Psoas muscle (tissue), 8 donors: ENCODE results near the gene RTL10. TPM values are rescaled to one million over a fixed set of nuclear protein-coding genes. Genes with fewer than 3 reads are reported as not detected.
A peak's percentile ranks its signal among the peaks of the same experiment; 100 is the strongest.

ENCODE experiments used
- ATAC-seq, 4 donors: fragments of 200-7000 bp; cut with Tn5 transposase; one replicate each; pipeline ENCODE4 v1.9.1; 2020; ENCODE audit warnings: moderate library complexity in 3 of 4, mild to moderate bottlenecking in 2 of 4
- DNase-seq, 2 donors: peaks; one replicate each; pipeline ENCODE4 v3.0.0-alpha.2; 2020
- H3K27ac ChIP-seq: fragments of 200-600 bp; one replicate; pipeline ENCODE4 v1.8.0; 2022
- H3K27me3 ChIP-seq, 3 donors: fragments of 200-600 bp in 1 of 3; one replicate each; pipeline versions ENCODE4 v1.6.1 to v1.8.0; 2013 to 2022; ENCODE audit warnings: low read length in 2 of 3, mild to moderate bottlenecking in 2 of 3, moderate library complexity in 1 of 3; ENCODE audit not compliant: insufficient read depth in 3 of 3
- H3K36me3 ChIP-seq, 2 donors: fragments of 200-600 bp in 1 of 2; one replicate each; pipeline versions ENCODE4 v1.6.1 to v1.8.0; 2013 to 2022; ENCODE audit warnings: low read depth in 1 of 2, mild to moderate bottlenecking in 1 of 2, moderate library complexity in 1 of 2; ENCODE audit not compliant: insufficient read depth in 1 of 2
- H3K4me1 ChIP-seq: fragments of 200-600 bp; one replicate; pipeline ENCODE4 v1.8.0; 2022
- H3K4me3 ChIP-seq: fragments of 200-600 bp; one replicate; pipeline ENCODE4 v1.8.0; 2022; ENCODE audit warnings: mild to moderate bottlenecking
- H3K9me3 ChIP-seq: fragments of 200-600 bp; one replicate; pipeline ENCODE4 v1.8.0; 2022
- CTCF ChIP-seq: fragments of 200-600 bp; IDR thresholded peaks from one replicate; pipeline ENCODE4 v1.8.0; 2022; ENCODE audit warnings: antibody characterized with exemption
- WGBS, 3 donors: extraction: QIAGEN DNeasy Blood & Tissue Kit; methylation state at CpG; one replicate each; pipeline versions ENCODE4 v1.1.6 to v1.1.7; 2013; 5-methylcytosine and 5-hydroxymethylcytosine counted together
- intact Hi-C, 2 donors: fragments of 100-400 bp; cut with DNase I; formaldehyde crosslinking; loops; one replicate each; pipeline versions ENCODE4 v1.11.0 to v1.14.2; 2022
- polyA plus RNA-seq, 3 donors: library from polyadenylated mRNA; stranded (reverse); fragments of 200-250 nt; gene quantifications; one replicate each; pipeline ENCODE4 v1.2.3, GENCODE V29; 2013
- total RNA-seq, 4 donors: library from RNA; stranded (reverse); fragmentation: NEBNext Ultra II Directional in 2 of 4; extraction: Animal tissue kit (Norgen Biotek cat#: 25700) in 2 of 4; gene quantifications; one replicate each; pipeline versions ENCODE4 v1.2.1 to v1.2.4, GENCODE V29; 2021 to 2023
- donor health status: healthy with polysubstance abuse.
- donor health status: DM: no; HTN: no; CAD: no; lungs with moderate emphysema.
- donor health status: Bipolar disorder and iron deficiency.
- donor health status: healthy.
- donor health status: DM: yes; HTN: yes; CAD: no.
- donor health status: DM: no; HTN: no; CAD: no.
- donor health status: DM: no; HTN: no; CAD: no.
- donor health status: DM: yes; HTN: yes; CAD: no.

Gene RTL10
- total and polyA plus RNA-seq, 7 donors: 5.3 to 9.7 (median 7.9) TPM

DNA sequence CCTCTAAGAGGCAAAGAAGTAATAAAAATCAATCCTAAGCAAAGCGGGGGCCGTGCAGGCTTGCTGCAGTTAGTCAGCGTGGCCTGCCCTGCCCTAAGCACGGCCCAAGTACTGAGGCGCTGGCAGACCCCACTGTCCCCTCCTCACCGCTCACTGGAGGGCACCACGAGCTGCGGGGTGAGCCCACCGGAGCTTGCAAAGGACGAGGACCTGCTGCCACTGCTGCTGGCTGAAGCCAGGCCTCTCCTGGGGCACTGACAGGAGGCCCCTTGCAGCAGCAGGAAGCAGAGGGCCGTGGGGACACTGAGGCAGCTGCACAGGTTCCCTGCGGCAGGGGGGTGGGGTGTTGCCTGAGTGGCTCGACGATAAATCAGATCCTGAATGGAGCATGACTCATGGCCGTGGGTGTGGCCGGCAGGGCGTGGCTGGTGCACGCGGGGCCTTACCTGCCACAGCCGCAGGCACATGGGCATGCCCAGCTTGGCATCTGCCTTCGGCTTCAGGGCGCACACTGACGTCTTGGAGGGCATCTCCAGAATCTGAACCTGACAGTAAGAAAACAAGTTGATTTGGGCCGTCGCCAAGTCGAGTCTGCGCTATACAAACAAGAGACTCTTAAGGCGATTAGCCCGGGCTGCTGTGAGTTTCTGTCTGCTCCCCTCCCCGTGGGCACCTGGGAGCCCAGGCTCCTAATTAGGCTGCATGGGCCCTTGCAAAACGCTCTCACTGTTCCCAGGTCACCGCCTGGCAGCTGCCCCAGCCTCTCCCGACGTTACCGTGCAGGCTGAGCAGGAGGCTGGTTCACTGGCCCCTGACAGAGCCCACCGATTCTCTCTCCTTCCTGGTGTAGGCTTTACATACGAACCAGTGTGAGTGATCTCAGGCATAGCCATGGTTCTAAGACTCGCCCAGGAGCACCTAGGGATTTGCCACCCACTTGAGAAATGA, 48.2 kb downstream of the RTL10 start:
- WGBS, 3 donors: 73 to 79% (median 76%) methylated on average over 38 of the region's 38 CpGs
- TF ChIP-seq CTCF: no peak
- intact Hi-C loops: no loop called here

DNA sequence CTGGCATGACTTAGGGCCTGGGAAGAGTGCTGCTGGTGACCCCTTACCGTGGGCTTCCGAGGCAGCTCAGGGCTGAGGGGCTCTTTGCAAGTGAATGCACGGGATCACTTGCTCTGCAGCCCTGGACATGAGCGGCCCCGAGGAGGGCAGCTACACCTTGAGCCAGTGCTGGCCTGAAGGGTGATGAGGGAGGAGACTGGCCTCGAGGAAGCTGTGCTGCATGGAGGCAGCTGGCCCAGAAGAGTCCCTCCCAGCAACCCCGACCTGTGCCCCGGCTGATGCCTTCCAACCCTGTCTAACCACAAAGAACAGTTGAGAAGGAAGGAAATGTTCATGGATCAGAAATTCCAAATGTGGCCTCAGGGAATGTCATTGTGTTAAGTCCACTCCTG, 48.9 kb downstream of the RTL10 start:
- no peak for TF ChIP-seq CTCF
- Histone ChIP-seq H3K4me3 (no peak overlapping the region), H3K9me3 (no peaks in the 10 kb centered on the region), H3K27ac (no peak overlapping the region), H3K4me1 (peaks cover 17% of the 10 kb centered on the region), H3K36me3 (no peaks in the 10 kb centered on the region), H3K27me3 (no peaks in the 10 kb centered on the region)
- DNase-seq (peak in 1 of 2 donors; percentile 36), ATAC-seq (no peak)
- 81 to 89% (median 83%) methylated on average over 8 of the region's 8 CpGs for WGBS, 3 donors
- intact Hi-C loops: no loop called here

More for the DNA sequence above, 48.2 kb downstream of the RTL10 start:
- H3K36me3 ChIP-seq: no peaks in the 10 kb centered on the region
- ATAC-seq (no peak), DNase-seq (peak in 1 of 2 donors; percentile 52)
- H3K4me3 ChIP-seq: no peak overlapping the region
- peaks cover 17% of the 10 kb centered on the region for H3K4me1 ChIP-seq
- H3K9me3 ChIP-seq: no peaks in the 10 kb centered on the region
- no peak overlapping the region for H3K27ac ChIP-seq
- H3K27me3 ChIP-seq: no peaks in the 10 kb centered on the region

Other genes with a start within 250 kb of the RTL10 start
- gene SEPTIN5, start 140.4 kb downstream of the RTL10 start, total RNA-seq: 10 to 100 TPM in 1 of 4 donors, 1 to 10 TPM in 3; 6.0 to 10.9 (median 8.3) TPM
- gene SEPTIN5, start 140.4 kb downstream of the RTL10 start, polyA plus RNA-seq: 1 to 10 TPM; 3.7 to 7.0 (median 4.8) TPM
- 1 to 10 TPM in 1 of 4 donors, not detected in 3; 1.8 TPM for gene GP1BB, start 131.3 kb downstream of the RTL10 start, total RNA-seq
- gene GP1BB, start 131.3 kb downstream of the RTL10 start, polyA plus RNA-seq: under 1 TPM; 0.14 to 0.63 (median 0.53) TPM
- gene TBX1, start 94.1 kb downstream of the RTL10 start, total RNA-seq: 100 to 1,000 TPM in 2 of 4 donors, 10 to 100 TPM in 2; 76.0 to 112 (median 91.8) TPM
- 10 to 100 TPM; 18.2 to 80.8 (median 63.8) TPM for gene TBX1, start 94.1 kb downstream of the RTL10 start, polyA plus RNA-seq
- gene GNB1L, start within 50 bp of the RTL10 start, total RNA-seq: 1 to 10 TPM; 1.5 to 3.4 (median 3.0) TPM
- 1 to 10 TPM; 3.3 to 7.6 (median 3.6) TPM for gene GNB1L, start within 50 bp of the RTL10 start, polyA plus RNA-seq
- gene COMT, start 86.9 kb upstream of the RTL10 start, total RNA-seq: 100 to 1,000 TPM in 2 of 4 donors, 10 to 100 TPM in 2; 63.6 to 146 (median 115) TPM
- gene COMT, start 86.9 kb upstream of the RTL10 start, polyA plus RNA-seq: 100 to 1,000 TPM; 100 to 142 (median 117) TPM
- gene TXNRD2, start 86.9 kb upstream of the RTL10 start, total RNA-seq: 10 to 100 TPM; 18.4 to 35.1 (median 24.5) TPM
- 10 to 100 TPM; 13.7 to 23.5 (median 16.0) TPM for gene TXNRD2, start 86.9 kb upstream of the RTL10 start, polyA plus RNA-seq
- gene ARVCF, start 161.9 kb upstream of the RTL10 start, total RNA-seq: 10 to 100 TPM in 2 of 4 donors, 1 to 10 TPM in 2; 8.7 to 28.0 (median 14.8) TPM
- gene ARVCF, start 161.9 kb upstream of the RTL10 start, polyA plus RNA-seq: 1 to 10 TPM; 3.6 to 7.3 (median 7.0) TPM
- 10 to 100 TPM; 20.6 to 41.0 (median 36.4) TPM for gene TANGO2, start 166.2 kb upstream of the RTL10 start, total RNA-seq
- 10 to 100 TPM; 28.2 to 73.3 (median 28.5) TPM for gene TANGO2, start 166.2 kb upstream of the RTL10 start, polyA plus RNA-seq
- gene DGCR8, start 225.4 kb upstream of the RTL10 start, total RNA-seq: 10 to 100 TPM; 12.2 to 19.5 (median 15.0) TPM
- 10 to 100 TPM; 10.5 to 21.5 (median 15.3) TPM for gene DGCR8, start 225.4 kb upstream of the RTL10 start, polyA plus RNA-seq